TTC549 (cell line): ENCODE measurements around the gene BSPRY.
"Not testable (repeated sequence)": the region's sequence is repeated elsewhere in the genome, so short reads cannot be mapped to it uniquely, and the experiment has no call there.

ENCODE experiments used
- FAIRE-seq: peaks from 2 replicates; lab custom pipeline; 2012; peaks lifted over from hg19 to GRCh38; lab: Jason Lieb, UNC

The BSPRY gene

GRCh38 chr9:113341712-113342410, 7.5 kb upstream of the BSPRY start:
- no peak for FAIRE-seq

GRCh38 chr9:113343732-113344231, 5.6 kb upstream of the BSPRY start:
- FAIRE-seq, result no peak

DNA sequence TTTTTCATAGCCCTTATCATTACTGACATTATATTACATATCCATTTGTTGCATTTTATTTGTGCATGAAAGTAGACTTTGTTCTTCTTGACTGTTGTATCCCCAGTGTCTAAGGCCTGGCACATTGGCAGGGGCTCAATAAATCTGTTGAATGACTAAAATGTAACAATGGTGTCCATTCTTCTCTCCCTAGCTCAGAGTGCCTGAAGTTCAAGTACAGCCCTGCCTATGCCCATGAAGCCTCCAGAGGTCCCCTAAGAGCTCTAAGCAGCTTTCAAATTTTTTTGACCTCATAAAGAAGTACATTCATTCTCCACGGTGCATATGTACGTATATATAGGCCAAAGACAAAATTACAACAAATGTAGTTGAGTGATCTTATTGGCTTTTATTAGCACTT, 4.2 kb upstream of the BSPRY start:
- no peak for FAIRE-seq

- FAIRE-seq, result no peak
Observed at GRCh38 chr9:113345671-113346070, 3.7 kb upstream of the BSPRY start.

DNA sequence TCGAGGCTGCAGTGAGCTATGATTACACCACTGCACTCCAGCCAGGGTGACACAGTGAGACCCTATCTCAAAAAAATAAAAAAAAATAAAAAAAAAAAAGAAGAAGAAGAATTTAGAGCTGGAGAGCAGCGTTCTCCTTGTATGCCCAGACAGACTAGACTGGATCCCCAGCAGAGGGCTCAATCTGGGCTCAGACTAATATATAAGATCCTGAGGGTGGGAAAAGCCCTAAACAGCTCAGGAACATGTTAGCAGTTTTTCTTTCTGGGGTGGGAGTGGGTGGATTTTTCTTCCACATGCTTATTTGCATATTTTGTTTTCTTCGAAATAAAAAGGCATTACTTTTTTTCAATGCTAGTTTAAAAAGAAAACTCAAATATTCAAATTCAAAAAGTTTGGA, 904 bp upstream of the BSPRY start:
- no peak for FAIRE-seq

- no peak for FAIRE-seq
Observed at GRCh38 chr9:113349066-113349444, 286 bp upstream of the BSPRY start.

- FAIRE-seq, result no peak
Observed at GRCh38 chr9:113350107-113350661, 843 bp downstream of the BSPRY start.

GRCh38 chr9:113350937-113351336, 1.6 kb downstream of the BSPRY start:
- FAIRE-seq, result no peak

- FAIRE-seq, result no peak
Observed at GRCh38 chr9:113352006-113352405, 2.7 kb downstream of the BSPRY start.

DNA sequence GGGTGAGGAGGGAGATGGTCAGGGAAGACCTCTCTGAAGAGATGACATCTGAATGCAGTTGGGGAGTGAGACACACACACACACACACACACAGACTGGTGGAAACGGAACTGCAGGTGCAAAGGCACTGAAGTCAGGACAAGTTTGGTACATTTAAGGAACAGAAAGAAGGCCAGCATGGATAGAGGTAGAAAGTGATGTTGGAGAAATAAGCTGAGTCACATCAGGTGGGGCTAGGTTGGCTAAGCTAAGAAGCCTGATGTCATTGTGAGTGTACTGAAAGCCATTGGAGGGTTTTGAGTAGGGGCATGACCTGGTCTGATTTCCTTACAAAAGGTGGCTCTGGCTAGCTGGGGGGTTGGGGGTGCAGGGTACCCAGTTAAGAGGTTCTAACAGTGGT, 3.1 kb downstream of the BSPRY start:
- FAIRE-seq, result no peak

DNA sequence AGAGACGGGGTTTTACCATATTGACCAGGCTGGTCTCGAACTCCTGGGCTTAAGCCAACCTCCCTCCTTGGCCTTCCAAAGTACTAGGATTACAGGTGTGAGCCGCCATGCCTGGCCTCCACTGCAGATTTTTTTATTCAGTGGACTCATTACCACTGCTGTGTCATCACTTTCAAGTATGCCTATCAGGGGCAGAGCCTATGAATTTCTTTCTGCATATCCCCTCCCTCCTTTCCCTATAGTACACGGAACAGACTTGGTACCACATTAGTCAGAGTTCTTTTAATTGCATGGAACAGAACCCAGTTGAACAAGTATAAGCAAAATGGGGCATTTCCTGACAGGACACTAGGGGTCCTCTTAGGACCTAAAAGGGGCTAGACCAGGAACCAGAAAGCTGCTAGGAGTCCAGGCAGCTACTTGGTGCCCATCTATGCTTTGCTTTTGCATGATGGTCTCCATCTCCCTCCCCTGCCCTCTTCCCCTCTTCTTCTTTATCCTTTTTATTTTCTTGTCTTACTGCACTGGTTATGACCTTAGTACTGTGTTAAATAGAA, 5.8 kb downstream of the BSPRY start:
- no peak for FAIRE-seq

DNA sequence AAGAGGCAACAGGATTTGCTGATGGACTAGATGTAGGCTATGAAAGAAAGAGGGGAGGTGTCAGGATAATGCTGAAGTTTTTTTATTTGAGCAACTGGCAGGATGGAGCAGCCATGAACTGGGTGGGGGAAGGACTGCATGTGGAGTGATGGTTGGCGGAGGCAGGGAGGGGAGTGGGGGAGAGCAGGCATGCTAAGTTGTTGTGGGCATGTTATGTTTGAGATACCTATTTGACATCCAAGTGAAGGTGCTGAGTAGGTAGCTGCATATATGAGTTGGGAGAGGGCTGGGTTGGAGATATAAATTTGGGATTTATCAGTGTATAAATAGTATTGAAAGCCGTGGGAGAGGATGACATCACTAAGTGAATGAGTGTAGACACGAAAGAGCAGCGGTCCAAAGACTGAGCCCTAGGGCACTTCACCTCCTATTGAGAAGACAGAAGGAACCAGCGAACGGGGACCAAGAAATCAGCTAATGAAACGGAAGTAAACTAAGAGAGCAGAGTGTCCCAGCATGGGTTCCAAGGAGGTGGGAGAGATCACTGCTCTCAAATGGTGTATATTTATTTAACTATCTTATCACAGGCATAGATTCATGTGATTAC, 7.4 kb downstream of the BSPRY start:
- FAIRE-seq, result no peak

DNA sequence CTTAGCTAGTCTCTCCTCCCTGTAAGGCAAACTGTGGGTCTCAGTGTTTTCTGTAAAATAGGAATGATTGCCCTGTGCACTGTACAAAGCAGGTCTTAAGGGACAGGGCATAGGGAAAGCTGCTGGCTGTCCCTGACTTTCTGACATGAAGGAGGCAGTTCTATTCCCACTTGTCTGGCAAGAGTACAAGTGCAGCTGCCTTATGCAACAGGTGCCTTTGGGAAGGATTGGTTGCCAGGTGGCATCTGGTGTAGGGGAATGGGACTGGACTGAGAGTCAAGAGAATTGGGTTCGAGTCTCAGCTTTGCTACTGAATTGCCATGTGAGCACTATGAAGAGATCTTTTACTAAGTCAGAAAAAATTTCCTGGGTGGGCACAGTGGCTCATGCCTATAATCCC, 10.0 kb downstream of the BSPRY start:
- FAIRE-seq, result no peak

GRCh38 chr9:113360242-113360842, 11.0 kb downstream of the BSPRY start:
- FAIRE-seq, result no peak

GRCh38 chr9:113361304-113362018, 12.1 kb downstream of the BSPRY start:
- no peak for FAIRE-seq

DNA sequence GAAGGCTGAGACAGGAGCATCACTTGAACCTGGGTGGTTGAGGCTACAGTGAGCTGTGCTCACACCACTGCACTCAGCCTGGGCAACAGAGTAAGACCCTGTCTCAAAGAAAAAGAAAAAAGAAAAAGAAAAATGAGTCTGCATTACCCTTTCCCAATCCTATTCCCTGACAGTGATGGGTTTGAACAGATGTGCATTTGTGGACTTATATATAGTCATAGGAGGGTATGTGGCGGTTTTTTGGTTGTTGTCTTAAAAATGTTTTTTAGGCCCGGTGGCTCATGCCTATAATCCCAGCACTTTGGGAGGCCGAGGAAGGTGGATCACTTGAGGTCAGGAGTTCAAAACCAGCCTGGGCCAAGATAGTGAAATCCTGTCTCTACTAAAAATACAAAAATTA, 14.0 kb downstream of the BSPRY start:
- FAIRE-seq, result no peak

- no peak for FAIRE-seq
Observed at GRCh38 chr9:113364951-113365350, 15.6 kb downstream of the BSPRY start.

- FAIRE-seq, result not testable (repeated sequence)
Observed at GRCh38 chr9:113365652-113366051, 16.3 kb downstream of the BSPRY start.

GRCh38 chr9:113368348-113368981, 19.1 kb downstream of the BSPRY start:
- FAIRE-seq, result no peak

DNA sequence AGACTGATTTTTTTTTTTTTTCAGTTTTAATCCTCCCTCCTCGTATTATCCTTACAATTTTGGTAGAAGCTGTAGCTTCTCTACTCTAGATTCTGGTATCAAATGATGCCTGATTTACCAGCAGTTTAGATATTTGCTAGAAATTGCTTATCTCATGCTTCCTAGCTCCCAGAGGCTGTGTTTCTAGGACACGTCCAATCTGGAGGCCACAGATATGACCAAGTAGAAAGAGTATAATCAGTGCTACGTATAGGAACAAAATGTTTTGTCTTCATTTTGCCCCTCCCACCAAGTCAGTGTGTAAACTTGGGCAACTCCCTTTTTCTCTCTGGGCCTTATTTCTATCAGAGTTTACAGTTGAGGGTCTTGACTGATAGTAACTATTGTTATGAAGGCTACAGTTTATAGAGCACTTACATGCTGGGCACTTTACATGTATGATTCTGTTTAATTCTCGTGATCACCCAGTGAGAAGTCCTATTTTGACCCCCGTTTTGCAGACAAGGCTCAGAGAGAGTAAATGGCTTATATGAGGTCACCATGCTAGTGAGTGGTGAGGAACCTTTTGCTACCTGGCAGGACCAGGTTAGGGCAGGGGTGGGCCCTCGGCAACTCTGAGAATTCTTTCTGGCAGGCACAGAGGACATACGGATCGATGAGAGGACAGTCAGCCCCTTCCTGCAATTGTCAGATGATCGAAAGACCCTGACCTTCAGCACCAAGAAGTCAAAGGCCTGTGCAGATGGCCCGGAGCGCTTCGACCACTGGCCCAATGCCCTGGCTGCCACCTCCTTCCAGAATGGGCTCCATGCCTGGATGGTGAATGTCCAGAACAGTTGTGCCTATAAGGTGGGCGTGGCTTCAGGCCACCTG, 19.9 kb downstream of the BSPRY start:
- FAIRE-seq, result no peak

- FAIRE-seq, result no peak
Observed at GRCh38 chr9:113369855-113370140, 20.5 kb downstream of the BSPRY start.
